ENCODE results near the gene PHAF1.
A peak's percentile ranks its signal among the peaks of the same experiment; 100 is the strongest.

PHAF1 gene

DNA sequence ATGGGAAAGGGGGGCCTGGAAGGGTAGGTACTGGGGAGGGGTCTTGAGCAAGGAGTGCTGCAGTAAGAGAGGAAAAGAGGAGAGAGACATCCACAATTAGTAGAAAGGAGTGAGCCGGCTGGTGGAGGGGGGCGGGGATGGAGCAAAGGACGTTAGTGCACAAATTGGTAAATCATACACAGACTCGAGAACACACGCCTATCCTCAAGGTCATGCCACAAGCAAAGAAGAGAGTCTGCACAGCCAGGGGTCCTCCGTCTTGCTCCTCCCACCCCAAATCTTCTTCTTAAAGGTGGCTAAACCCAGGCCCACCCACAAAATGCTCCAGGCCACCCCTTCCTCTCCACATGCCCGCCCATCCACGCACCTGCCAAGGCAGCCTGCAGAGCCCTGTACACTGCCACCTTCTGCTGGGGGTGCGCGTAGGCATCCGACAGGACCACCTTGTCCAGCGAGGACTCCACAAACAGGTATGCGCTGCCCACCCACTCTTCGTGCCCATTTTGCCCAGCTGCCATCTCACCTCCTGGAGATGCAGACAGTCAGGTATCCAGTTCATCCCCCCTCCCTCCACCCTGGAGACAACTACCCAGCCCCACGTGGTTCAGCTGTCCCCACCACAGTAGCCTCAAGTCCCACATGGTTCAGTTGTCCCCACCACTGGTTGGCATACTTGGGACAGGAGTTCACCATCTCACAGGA lies 46.6 kb downstream of the PHAF1 start:
- intact Hi-C loops (cut with micrococcal nuclease): loop anchor here (5.0 to 10.0 kb wide), 2 partner anchors 51 to 139 kb away; partner anchors contain the start of gene PHAF1
- Mint-ChIP-seq H3K9me3 (no peaks in the 10 kb centered on the region), H3K27me3 (peaks cover 57% of the 10 kb centered on the region), H3K36me3 (ENCODE audit: low read depth) (peaks cover 57% of the 10 kb centered on the region), H3K27ac (no peak overlapping the region), H3K4me1 (ENCODE audit: low read depth) (peaks cover 64% of the 10 kb centered on the region), H3K4me3 (no peak overlapping the region)

- Mint-ChIP-seq H3K4me1 (ENCODE audit: low read depth) (peaks cover 69% of the 10 kb centered on the region), H3K27me3 (peaks cover 54% of the 10 kb centered on the region), H3K4me3 (no peak overlapping the region), H3K36me3 (ENCODE audit: low read depth) (peaks cover 57% of the 10 kb centered on the region), H3K27ac (peak overlapping the region; percentile 1), H3K9me3 (no peaks in the 10 kb centered on the region)
- intact Hi-C loops (cut with micrococcal nuclease): loop anchor here (5.0 to 10.0 kb wide), 2 partner anchors 52 to 140 kb away; partner anchors contain the start of gene PHAF1
These were observed 47.5 kb downstream of the PHAF1 start for GRCh38 chr16:67157106-67157748.

DNA sequence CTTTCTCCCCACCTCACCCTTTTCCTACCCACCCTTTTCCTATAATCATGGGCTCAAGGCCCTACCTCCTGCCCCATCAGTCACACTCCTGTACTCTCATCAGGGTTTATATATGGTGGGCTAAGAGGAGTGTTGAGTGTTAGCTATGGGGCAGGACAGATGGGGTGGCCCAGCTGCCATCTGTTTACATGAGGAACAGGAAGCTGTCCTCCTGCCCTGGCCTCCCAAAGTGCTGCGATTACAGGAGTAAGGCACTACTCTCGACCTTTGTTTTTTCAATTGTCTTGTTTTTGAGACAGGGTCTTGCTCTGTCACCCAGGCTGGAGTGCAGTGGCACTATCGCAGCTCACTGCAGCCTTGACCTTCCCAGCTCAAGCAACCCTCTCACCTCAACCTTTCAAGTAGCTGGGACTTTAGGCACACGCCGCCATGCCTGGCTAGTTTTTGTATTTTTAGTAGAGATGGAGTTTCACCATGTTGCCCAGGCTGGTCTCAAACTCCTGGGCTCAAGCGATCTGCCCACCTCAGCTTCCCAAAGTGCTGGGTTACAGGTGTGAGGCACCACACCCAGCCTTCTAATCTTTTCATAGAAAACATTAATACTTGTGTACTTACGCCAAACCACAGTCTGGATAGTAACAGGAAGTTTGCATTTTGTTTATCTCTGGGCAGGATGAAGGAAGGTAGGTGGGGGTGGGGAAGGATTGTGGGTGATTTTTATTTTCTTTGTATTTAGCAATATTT lies 48.3 kb downstream of the PHAF1 start:
- intact Hi-C loops (cut with micrococcal nuclease): loop anchor here (5.0 to 10.0 kb wide), 2 partner anchors 53 to 141 kb away; partner anchors contain the start of gene PHAF1
- Mint-ChIP-seq H3K36me3 (ENCODE audit: low read depth) (peaks cover 54% of the 10 kb centered on the region), H3K9me3 (no peaks in the 10 kb centered on the region), H3K4me3 (peak overlapping the region; percentile 36), H3K4me1 (ENCODE audit: low read depth) (peaks cover 72% of the 10 kb centered on the region), H3K27ac (peak overlapping the region; percentile 90), H3K27me3 (peaks cover 54% of the 10 kb centered on the region)

GRCh38 chr16:67158637-67159600 lies 49.2 kb downstream of the PHAF1 start:
- Mint-ChIP-seq H3K36me3 (ENCODE audit: low read depth) (peaks cover 46% of the 10 kb centered on the region), H3K4me1 (ENCODE audit: low read depth) (peaks cover 76% of the 10 kb centered on the region)
- intact Hi-C loops (cut with micrococcal nuclease): loop anchor here (5.0 to 10.0 kb wide), 2 partner anchors 54 to 142 kb away; partner anchors contain the start of gene PHAF1

DNA sequence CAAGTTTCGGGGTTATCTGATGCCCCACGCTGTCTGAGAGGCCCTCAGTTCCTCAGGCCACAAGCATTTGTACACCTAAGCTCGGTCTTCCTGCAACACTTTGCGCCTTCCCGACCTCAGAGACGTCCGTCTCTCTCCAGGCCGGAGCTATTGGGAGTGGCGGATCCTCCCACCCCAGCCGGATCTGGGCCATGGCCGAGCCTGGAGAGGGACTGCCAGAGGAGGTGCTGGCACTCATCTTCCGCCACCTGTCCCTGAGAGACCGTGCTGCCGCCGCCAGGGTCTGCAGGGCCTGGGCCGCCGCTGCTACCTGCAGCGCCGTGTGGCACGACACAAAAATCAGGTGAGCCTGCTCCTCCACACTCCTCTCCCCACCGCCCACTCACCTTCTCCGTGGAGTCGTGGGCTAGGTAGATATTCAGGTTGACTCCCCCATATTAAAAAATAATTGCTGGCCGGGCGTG lies 51.9 kb downstream of the PHAF1 start:
- peaks cover 53% of the 10 kb centered on the region for H3K27me3 Mint-ChIP-seq
- intact Hi-C loops (cut with micrococcal nuclease): loop anchor here (2.0 kb wide), 1 partner anchor 21 kb away; the partner anchor contains the start of gene MATCAP1
- H3K36me3 Mint-ChIP-seq (ENCODE audit: low read depth): peaks cover 38% of the 10 kb centered on the region
- no peak overlapping the region for H3K27ac Mint-ChIP-seq
- H3K9me3 Mint-ChIP-seq: no peaks in the 10 kb centered on the region
- peak overlapping the region; percentile 88 for H3K4me3 Mint-ChIP-seq
- peaks cover 82% of the 10 kb centered on the region for H3K4me1 Mint-ChIP-seq (ENCODE audit: low read depth)

More at GRCh38 chr16:67158637-67159600, 49.2 kb downstream of the PHAF1 start:
- Mint-ChIP-seq H3K27ac (peak overlapping the region; percentile 90), H3K4me3 (peak overlapping the region; percentile 88), H3K9me3 (no peaks in the 10 kb centered on the region), H3K27me3 (peaks cover 56% of the 10 kb centered on the region)

DNA sequence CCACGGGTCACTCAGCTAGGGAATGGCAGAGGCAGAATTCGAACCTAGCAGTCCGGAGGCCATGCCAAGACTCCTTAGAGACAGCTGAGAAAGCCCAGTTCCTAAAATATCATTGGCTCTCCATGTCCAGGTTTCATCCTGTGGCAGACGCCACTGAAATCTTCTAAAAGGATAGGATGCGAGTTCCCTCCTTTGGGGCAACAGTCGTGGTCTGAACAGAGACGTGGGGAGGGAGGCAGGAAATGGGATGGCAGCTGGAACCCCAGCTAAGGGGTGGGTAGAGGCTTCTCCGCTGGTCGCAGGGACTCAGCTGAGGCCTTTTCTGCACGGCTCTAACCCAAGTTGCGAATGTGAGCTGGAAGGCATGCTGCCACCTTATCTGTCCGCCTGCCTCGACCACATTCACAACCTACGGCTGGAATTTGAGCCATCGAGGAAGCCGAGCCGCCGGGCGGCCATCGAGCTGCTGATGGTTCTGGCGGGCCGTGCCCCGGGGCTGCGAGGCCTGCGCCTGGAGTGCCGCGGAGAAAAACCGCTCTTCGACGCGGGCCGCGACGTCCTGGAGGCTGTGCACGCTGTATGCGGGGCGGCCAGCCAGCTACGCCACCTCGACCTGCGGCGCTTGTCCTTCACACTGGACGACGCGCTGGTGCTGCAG lies 52.9 kb downstream of the PHAF1 start:
- H3K9me3 Mint-ChIP-seq: no peaks in the 10 kb centered on the region
- H3K36me3 Mint-ChIP-seq (ENCODE audit: low read depth): peaks cover 38% of the 10 kb centered on the region
- H3K4me1 Mint-ChIP-seq (ENCODE audit: low read depth): peaks cover 82% of the 10 kb centered on the region
- H3K27me3 Mint-ChIP-seq: peaks cover 61% of the 10 kb centered on the region
- H3K4me3 Mint-ChIP-seq: peak overlapping the region; percentile 72
- H3K27ac Mint-ChIP-seq: peak overlapping the region; percentile 80
- intact Hi-C loops (cut with micrococcal nuclease): no loop called here

DNA sequence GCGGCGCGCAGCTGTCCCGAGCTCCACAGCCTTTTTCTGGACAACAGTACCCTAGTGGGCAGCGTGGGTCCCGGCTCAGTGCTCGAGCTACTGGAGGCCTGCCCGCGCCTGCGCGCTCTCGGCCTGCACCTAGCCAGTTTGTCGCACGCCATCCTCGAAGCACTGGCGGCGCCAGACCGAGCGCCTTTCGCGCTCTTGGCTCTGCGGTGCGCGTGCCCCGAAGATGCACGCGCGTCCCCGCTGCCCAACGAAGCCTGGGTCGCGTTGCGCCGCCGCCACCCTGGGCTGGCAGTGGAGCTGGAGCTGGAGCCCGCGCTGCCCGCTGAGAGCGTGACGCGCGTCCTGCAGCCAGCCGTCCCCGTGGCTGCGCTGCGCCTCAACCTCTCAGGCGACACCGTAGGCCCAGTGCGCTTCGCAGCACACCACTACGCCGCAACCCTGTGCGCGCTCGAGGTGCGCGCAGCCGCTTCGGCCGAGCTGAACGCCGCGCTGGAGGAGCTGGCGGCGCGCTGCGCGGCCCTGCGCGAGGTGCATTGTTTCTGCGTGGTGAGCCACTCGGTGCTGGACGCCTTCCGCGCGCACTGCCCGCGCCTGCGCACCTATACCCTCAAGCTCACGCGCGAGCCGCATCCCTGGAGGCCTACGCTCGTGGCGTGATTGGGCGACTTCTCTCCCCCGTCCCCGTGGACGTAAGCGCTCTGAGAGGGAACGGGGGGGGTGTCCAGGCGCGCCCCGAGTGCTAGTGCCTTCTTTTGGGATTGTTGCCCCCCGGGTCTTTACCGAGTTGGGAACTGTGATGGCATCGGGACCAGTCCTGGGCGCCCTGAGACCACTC lies 53.6 kb downstream of the PHAF1 start:
- Mint-ChIP-seq H3K4me3 (peak overlapping the region; percentile 72), H3K9me3 (no peaks in the 10 kb centered on the region), H3K27me3 (peaks cover 68% of the 10 kb centered on the region), H3K36me3 (ENCODE audit: low read depth) (peaks cover 41% of the 10 kb centered on the region), H3K4me1 (ENCODE audit: low read depth) (peaks cover 79% of the 10 kb centered on the region), H3K27ac (peak overlapping the region; percentile 80)
- intact Hi-C loops (cut with micrococcal nuclease): no loop called here

DNA sequence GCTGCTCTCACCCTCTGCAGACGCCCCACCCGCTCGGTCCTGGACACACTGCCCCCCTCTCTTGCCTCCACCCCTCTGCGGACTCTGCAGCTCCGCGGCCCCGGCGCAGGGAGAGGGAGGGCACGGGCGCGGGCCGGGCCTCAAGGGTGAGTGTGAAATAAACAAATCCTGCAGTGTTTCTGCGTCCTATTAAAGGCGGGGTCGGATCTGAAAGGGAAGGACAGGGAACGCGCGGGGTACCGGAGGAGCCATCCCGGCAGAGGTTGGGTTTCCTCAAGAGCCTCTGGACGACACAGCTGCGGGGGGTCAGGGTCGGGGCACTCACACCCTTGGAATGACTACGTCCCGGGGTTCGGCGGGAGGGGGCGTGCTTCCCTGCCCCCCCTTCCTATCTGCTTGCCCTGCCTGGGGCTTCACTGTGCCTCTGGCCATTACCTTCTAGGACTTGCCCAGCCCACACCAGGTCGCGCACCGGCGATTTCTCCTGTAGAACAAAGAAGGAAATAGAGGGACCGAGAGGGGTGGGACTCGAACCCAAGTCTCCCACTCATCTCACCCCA lies 54.3 kb downstream of the PHAF1 start:
- intact Hi-C loops (cut with micrococcal nuclease): no loop called here
- H3K4me3 Mint-ChIP-seq: peak overlapping the region; percentile 72
- peaks cover 75% of the 10 kb centered on the region for H3K27me3 Mint-ChIP-seq
- peak overlapping the region; percentile 80 for H3K27ac Mint-ChIP-seq
- no peaks in the 10 kb centered on the region for H3K9me3 Mint-ChIP-seq
- peaks cover 79% of the 10 kb centered on the region for H3K4me1 Mint-ChIP-seq (ENCODE audit: low read depth)
- H3K36me3 Mint-ChIP-seq (ENCODE audit: low read depth): peaks cover 48% of the 10 kb centered on the region

- Mint-ChIP-seq H3K36me3 (ENCODE audit: low read depth) (peaks cover 43% of the 10 kb centered on the region), H3K27ac (peak within 1 kb of the TSS; percentile 80), H3K4me3 (peak within 1 kb of the TSS; percentile 72), H3K4me1 (ENCODE audit: low read depth) (peaks cover 83% of the 10 kb centered on the region), H3K9me3 (no peaks in the 10 kb centered on the region), H3K27me3 (peaks cover 79% of the 10 kb centered on the region)
- intact Hi-C loops (cut with micrococcal nuclease): no loop called here
These were observed 54.9 kb downstream of the PHAF1 start, which contains the start of gene HSF4 for GRCh38 chr16:67164599-67165061. HSF4 (plus strand) TSS chr16:67164745; CDS start chr16:67164812, 67 bp downstream.

GRCh38 chr16:67165121-67166078 lies 55.7 kb downstream of the PHAF1 start:
- Mint-ChIP-seq H3K36me3 (ENCODE audit: low read depth) (peaks cover 37% of the 10 kb centered on the region), H3K27me3 (peaks cover 79% of the 10 kb centered on the region), H3K9me3 (no peaks in the 10 kb centered on the region), H3K4me1 (ENCODE audit: low read depth) (peaks cover 87% of the 10 kb centered on the region), H3K27ac (peak overlapping the region; percentile 80), H3K4me3 (peak overlapping the region; percentile 72)
- intact Hi-C loops (cut with micrococcal nuclease): no loop called here

- peaks cover 84% of the 10 kb centered on the region for H3K4me1 Mint-ChIP-seq (ENCODE audit: low read depth)
- peaks cover 40% of the 10 kb centered on the region for H3K36me3 Mint-ChIP-seq (ENCODE audit: low read depth)
These were observed 56.4 kb downstream of the PHAF1 start for GRCh38 chr16:67166110-67166547.

More at GRCh38 chr16:67166110-67166547, 56.4 kb downstream of the PHAF1 start:
- Mint-ChIP-seq H3K4me3 (peak overlapping the region; percentile 57), H3K27me3 (peaks cover 76% of the 10 kb centered on the region), H3K27ac (peak overlapping the region; percentile 80), H3K9me3 (no peaks in the 10 kb centered on the region)
- intact Hi-C loops (cut with micrococcal nuclease): no loop called here

Data from dendritic cell treated with granulocyte-macrophage colony-stimulating factor and Interleukin-4, amounts not matched to agents 40 ng/mL and 50 ng/mL, for 4 days (primary cell).